Panc1 (cell line): ENCODE data around the gene FXR2.

Source experiments
- CTCF ChIP-seq: fragments of 450-650 bp; IDR thresholded peaks from 2 replicates; pipeline ENCODE4 v1.5.1; 2017; ENCODE audit warnings: mild to moderate bottlenecking
- REST ChIP-seq, 2 experiments: IDR thresholded peaks; 2 replicates each; pipeline ENCODE4 v1.6.1; 2011 to 2012; ENCODE audit warnings: low read depth in 2 of 2, control low read depth in 1 of 2, low read length in 1 of 2, mild to moderate bottlenecking in 1 of 2, moderate library complexity in 1 of 2; ENCODE audit not compliant: insufficient read depth in 1 of 2
- SIN3A ChIP-seq: IDR thresholded peaks from 2 replicates; pipeline ENCODE4 v1.6.1; 2012; ENCODE audit warnings: low read depth, mild to moderate bottlenecking, low read length, moderate library complexity, borderline replicate concordance; ENCODE audit not compliant: insufficient read depth

GRCh38 chr17:7620835-7621234 is 6.1 kb upstream of the FXR2 start:
- TF ChIP-seq CTCF (no peak), SIN3A (no peak), REST (IDR thresholded peaks at IDR 0.05; ENCODE audit: insufficient read depth in 1 of 2, low read depth in 2 of 2, low read length in 1 of 2) (no peak)
